Progenitor cell of endocrine pancreas (in vitro differentiated cells): ENCODE measurements around the gene TRIM39. TPM values are rescaled to one million over a fixed set of nuclear protein-coding genes. Genes with fewer than 3 reads are reported as not detected.

Experiments
- DNase-seq: peaks from one replicate; pipeline ENCODE4 v3.0.0; 2021; ENCODE audit warnings: low spot score; ENCODE audit not compliant: unreplicated experiment
- H3K27ac Mint-ChIP-seq: 2 replicates; pipeline ENCODE4 v1.8.0; 2021; ENCODE audit warnings: mild to moderate bottlenecking, moderate library complexity, mixed read lengths
- H3K27me3 Mint-ChIP-seq: 2 replicates; pipeline ENCODE4 v1.8.0; 2021; ENCODE audit warnings: mixed read lengths
- H3K36me3 Mint-ChIP-seq: 2 replicates; pipeline ENCODE4 v1.8.0; 2022; ENCODE audit warnings: mixed read lengths; ENCODE audit not compliant: insufficient read depth
- H3K4me1 Mint-ChIP-seq: 2 replicates; pipeline ENCODE4 v1.8.0; 2021; ENCODE audit warnings: low read depth, mixed read lengths
- H3K4me3 Mint-ChIP-seq: 2 replicates; pipeline ENCODE4 v1.8.0; 2021; ENCODE audit warnings: low read depth, mild to moderate bottlenecking, moderate library complexity, mixed read lengths
- H3K9me3 Mint-ChIP-seq: 2 replicates; pipeline ENCODE4 v1.8.0; 2021; ENCODE audit warnings: low read depth, mixed read lengths
- total RNA-seq: library from RNA; stranded (reverse); gene quantifications from 2 replicates; pipeline ENCODE4 v1.2.1, GENCODE V29; 2021
- TF ChIP-seq, protein P1 (sequence below): fragments of 200-600 bp; sonication (generic); IDR thresholded peaks from one replicate; pipeline ENCODE4 v1.5.0; 2021; ENCODE audit warnings: antibody characterized with exemption, mild to moderate bottlenecking; ENCODE audit not compliant: unreplicated experiment

Gene TRIM39
- total RNA-seq, 1 donor from 2014 or later, result 17.9 TPM

GRCh38 chr6:30322527-30323501 is 3.9 kb upstream of the TRIM39 start:
- TF ChIP-seq, protein P1, sequence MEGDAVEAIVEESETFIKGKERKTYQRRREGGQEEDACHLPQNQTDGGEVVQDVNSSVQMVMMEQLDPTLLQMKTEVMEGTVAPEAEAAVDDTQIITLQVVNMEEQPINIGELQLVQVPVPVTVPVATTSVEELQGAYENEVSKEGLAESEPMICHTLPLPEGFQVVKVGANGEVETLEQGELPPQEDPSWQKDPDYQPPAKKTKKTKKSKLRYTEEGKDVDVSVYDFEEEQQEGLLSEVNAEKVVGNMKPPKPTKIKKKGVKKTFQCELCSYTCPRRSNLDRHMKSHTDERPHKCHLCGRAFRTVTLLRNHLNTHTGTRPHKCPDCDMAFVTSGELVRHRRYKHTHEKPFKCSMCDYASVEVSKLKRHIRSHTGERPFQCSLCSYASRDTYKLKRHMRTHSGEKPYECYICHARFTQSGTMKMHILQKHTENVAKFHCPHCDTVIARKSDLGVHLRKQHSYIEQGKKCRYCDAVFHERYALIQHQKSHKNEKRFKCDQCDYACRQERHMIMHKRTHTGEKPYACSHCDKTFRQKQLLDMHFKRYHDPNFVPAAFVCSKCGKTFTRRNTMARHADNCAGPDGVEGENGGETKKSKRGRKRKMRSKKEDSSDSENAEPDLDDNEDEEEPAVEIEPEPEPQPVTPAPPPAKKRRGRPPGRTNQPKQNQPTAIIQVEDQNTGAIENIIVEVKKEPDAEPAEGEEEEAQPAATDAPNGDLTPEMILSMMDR, result no peak
- no peak overlapping the region for H3K27ac Mint-ChIP-seq

DNA sequence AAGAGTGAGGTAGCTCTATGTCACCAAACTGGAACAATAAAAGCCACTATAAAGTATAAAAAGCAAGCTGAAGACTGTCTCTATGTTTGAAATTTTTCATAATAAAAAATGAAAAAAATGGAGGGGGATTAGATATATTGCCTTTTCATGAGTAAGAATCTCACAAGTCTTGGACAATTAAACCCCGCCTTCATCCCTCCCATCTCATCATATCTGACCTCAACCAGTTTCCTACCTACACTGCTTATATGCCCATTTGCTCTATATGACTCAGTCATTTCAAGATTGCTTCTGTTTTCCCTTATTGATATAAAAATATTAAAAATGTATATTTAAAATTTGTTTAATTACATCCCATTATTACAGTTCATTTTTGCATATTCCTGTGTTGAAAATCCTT is 2.9 kb upstream of the TRIM39 start:
- Mint-ChIP-seq H3K9me3 (no peaks in the 10 kb centered on the region), H3K27ac (no peak overlapping the region), H3K36me3 (peaks cover 7% of the 10 kb centered on the region), H3K4me1 (peaks cover 33% of the 10 kb centered on the region), H3K4me3 (no peak overlapping the region), H3K27me3 (no peaks in the 10 kb centered on the region)
- TF ChIP-seq, protein P1, result no peak
- DNase-seq, result no peak

More at GRCh38 chr6:30322527-30323501, 3.9 kb upstream of the TRIM39 start:
- Mint-ChIP-seq H3K4me3 (no peak overlapping the region), H3K4me1 (peaks cover 31% of the 10 kb centered on the region), H3K9me3 (no peaks in the 10 kb centered on the region), H3K27me3 (no peaks in the 10 kb centered on the region), H3K36me3 (peaks cover 7% of the 10 kb centered on the region)
- DNase-seq, result no peak

DNA sequence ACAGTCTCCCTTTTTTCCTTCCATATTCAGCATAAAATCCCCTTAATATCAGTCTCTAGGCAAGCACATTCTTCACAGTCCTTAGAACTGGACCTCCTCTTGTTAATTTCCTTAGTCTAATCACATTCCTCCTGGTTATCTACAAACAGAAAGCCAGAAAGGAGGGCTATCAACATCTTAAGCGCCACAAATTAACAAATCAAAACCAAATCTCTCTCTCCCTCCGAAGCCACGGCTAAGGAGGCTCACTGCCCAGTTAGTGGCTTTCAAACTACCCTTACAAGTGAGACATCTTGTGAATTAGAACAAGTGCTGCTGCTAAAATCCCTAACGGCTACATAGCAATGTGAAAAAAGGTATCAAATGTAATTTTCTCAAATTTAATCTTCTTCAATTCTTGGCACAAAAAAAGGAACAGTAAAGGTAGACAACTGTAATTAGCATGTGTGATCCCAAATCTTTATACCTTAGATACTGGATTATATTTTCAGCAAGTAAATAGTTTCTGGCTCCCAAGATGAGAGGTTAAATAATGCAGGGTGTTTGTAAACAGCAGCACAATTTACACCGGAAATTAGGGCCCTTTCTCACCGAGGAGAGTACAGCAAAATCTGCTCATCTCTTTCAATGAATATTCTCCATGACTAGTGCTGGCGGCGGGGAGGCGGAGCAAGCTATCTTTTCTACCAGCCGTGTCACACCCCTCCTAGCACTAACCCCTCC is 1.4 kb upstream of the TRIM39 start:
- H3K4me3 Mint-ChIP-seq, result peak overlapping the region; percentile 90
- H3K27me3 Mint-ChIP-seq, result no peaks in the 10 kb centered on the region
- DNase-seq, result no peak
- H3K4me1 Mint-ChIP-seq, result peaks cover 29% of the 10 kb centered on the region
- peak overlapping the region; percentile 99 for H3K27ac Mint-ChIP-seq
- H3K36me3 Mint-ChIP-seq, result peaks cover 5% of the 10 kb centered on the region
- no peaks in the 10 kb centered on the region for H3K9me3 Mint-ChIP-seq
- TF ChIP-seq, protein P1, result no peak

DNA sequence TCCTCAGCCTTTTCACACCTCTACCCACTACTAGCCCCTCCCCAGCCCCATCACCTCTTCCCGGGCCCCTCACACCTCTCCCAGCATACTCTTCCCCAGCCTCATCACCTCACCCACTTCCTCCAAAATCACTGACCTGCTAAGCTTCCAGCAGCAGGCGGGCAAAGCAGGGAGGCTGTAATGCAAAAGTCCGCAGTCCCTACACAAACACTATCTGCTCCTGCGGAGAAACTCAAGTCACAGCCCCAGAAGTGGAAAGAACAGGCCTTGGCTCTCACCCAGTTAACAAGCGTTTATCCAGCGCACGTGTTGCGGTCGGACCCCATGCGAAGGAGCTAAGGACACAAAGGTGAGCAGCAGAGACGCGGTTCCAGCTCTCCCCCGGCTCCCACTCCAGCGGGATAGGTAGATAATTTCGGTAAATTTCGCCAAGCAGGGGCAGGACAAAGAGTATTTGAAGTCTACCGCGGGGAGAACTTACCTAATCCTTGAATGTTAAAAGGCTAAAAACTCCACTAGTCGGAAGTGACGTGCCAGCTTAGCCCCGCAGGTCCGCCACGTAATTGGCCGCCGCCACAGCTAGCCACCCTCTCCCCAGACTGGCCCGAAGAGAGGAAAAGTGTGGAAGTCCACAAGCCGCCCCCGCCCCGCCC is 728 bp upstream of the TRIM39 start:
- DNase-seq, result peak; percentile 64
- H3K4me3 Mint-ChIP-seq, result peak overlapping the region; percentile 90
- no peaks in the 10 kb centered on the region for H3K27me3 Mint-ChIP-seq
- TF ChIP-seq, protein P1, result no peak
- peaks cover 7% of the 10 kb centered on the region for H3K36me3 Mint-ChIP-seq
- H3K9me3 Mint-ChIP-seq, result no peaks in the 10 kb centered on the region
- peak overlapping the region; percentile 99 for H3K27ac Mint-ChIP-seq
- peaks cover 29% of the 10 kb centered on the region for H3K4me1 Mint-ChIP-seq

DNA sequence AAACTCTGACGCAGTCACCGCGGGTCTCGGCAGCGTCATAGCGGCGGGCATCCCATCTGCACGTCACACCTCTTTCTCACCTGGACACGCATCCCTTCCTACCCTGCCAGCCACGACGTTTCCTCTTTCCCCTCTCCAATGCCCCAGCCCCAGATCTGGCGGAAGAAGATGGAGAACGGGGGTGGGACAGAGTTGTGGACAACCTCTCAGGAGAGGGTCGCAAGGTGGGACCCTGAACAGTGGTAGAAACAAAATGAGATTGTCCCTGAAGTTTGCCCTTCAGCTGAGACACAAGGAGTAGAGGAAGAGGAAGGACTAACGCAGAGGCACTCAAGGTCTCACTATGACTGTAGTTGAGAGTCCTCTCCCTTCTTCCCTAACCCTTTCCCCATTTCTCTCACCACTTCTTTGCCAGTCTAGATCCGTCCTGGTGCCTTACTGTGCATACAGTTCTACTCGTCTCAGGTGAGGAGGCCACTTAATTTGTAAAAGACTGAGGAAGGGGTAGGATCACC is 562 bp downstream of the TRIM39 start:
- H3K27ac Mint-ChIP-seq, result peak overlapping the region; percentile 97
- H3K9me3 Mint-ChIP-seq, result no peaks in the 10 kb centered on the region
- H3K27me3 Mint-ChIP-seq, result no peaks in the 10 kb centered on the region
- H3K36me3 Mint-ChIP-seq, result peaks cover 7% of the 10 kb centered on the region
- TF ChIP-seq, protein P1, result no peak
- peaks cover 29% of the 10 kb centered on the region for H3K4me1 Mint-ChIP-seq
- H3K4me3 Mint-ChIP-seq, result peak overlapping the region; percentile 90
- no peak for DNase-seq
